Measurements from ENCODE around the gene APAF1. TPM values are rescaled to one million over a fixed set of nuclear protein-coding genes. Genes with fewer than 3 reads are reported as not detected.
A peak's percentile ranks its signal among the peaks of the same experiment; 100 is the strongest.

Gene APAF1
- total and polyA plus RNA-seq, 9 of the 15 experiments (the other 6 are each of a cell fraction or from before 2014, with no cell fraction given): 5.1 to 15.7 (median 9.9) TPM

GRCh38 chr12:98771811-98772752 is 127.0 kb downstream of the APAF1 start:
- POLR2A ChIA-PET: interaction anchor here (0.7 to 1.1 kb wide), 2 partner anchors 18 to 204 kb away, joined by 3 read pairs; no protein-coding TSS in a partner anchor
- H3K9ac ChIP-seq (ENCODE audit: insufficient read depth in 1 of 2, low read depth in 2 of 2, low read length in 2 of 2): no peak overlapping the region
- 0 out of 5 replicates have a peak, but pooled peaks cover 0 to 2% of the 10 kb centered on the region in 2 experiments for H3K27me3 ChIP-seq (ENCODE audit: control insufficient read depth in 2 of 2, insufficient read depth in 2 of 2, low read length in 2 of 2)
- H4K20me1 ChIP-seq (replicated peaks; ENCODE audit: control insufficient read depth, insufficient read depth, low read length): no peaks in the 10 kb centered on the region
- H3K4me2 ChIP-seq (ENCODE audit: insufficient read depth, low read length): no peak overlapping the region
- DNase-seq (ENCODE audit: extremely low read depth in 1 of 4, low spot score in 3 of 4) (no peak), FAIRE-seq (no peak), ATAC-seq (peak; percentile 33; the same call in 2 of the 3 replicates)
- no TSS peak for BruUV-seq (replicated peaks)
- H3K36me3 ChIP-seq (ENCODE audit: control insufficient read depth, insufficient read depth, low read length): no peaks in the 10 kb centered on the region
- H3K9me3 ChIP-seq (replicated peaks; ENCODE audit: control insufficient read depth, insufficient read depth, low read depth, low read length): peaks cover 2% of the 10 kb centered on the region
- no peaks in the 10 kb centered on the region for H3K4me1 ChIP-seq (replicated peaks in 1 of 2; ENCODE audit: control insufficient read depth in 2 of 2, insufficient read depth in 2 of 2, low read length in 2 of 2)
- intact Hi-C loops (cut with micrococcal nuclease): no loop called here
- CTCF ChIA-PET (ENCODE audit: low intra/inter-chr PET ratio): no interaction called here
- H3K4me3 ChIP-seq: no peak overlapping the region
- H3K9me1 ChIP-seq (ENCODE audit: control insufficient read depth, insufficient read depth, low read length): no peaks in the 10 kb centered on the region
- no peak overlapping the region for H3K27ac ChIP-seq (ENCODE audit: extremely low read depth, low read depth, low read length)
- H3K79me2 ChIP-seq (ENCODE audit: control insufficient read depth, insufficient read depth, low read length): no peaks in the 10 kb centered on the region
- WGBS (ENCODE audit: insufficient coverage, low coverage, missing lambda C conversion rate): 34% methylated on average over 8 of the region's 8 CpGs
- H2AFZ ChIP-seq (ENCODE audit: low read depth, low read length): peak overlapping the region; percentile 30; the same call in 1 of the 2 replicates
- in situ Hi-C loops (cut with MboI): no loop called here
- TF ChIP-seq ZNF324 (CRISPR knock-in tag; IDR thresholded peaks at IDR 0.05) (no peak), SPI1 (IDR thresholded peaks at IDR 0.05; ENCODE audit: borderline replicate concordance, low read depth, low read length) (no peak), JUN (IDR thresholded peaks at IDR 0.05; ENCODE audit: borderline replicate concordance, low read depth, low read length) (0 out of 2 replicates have a peak, but pooled peaks have one; percentile 18), JUN (CRISPR knock-in tag; IDR thresholded peaks at IDR 0.05; ENCODE audit: borderline replicate concordance) (no peak), CEBPG (CRISPR knock-in tag; IDR thresholded peaks at IDR 0.05) (peak; percentile 38; the same call in 1 of the 2 replicates), CEBPG (tag; conservative IDR thresholded peaks at IDR 0.05 in 1 of 2, IDR thresholded peaks at IDR 0.05 in 1 of 2) (no peak; a peak in 1 of 4 replicates), FOSL1 (tag; conservative IDR thresholded peaks at IDR 0.05) (peak; percentile 60), ZNF431 (CRISPR knock-in tag; IDR thresholded peaks at IDR 0.05) (peak; percentile 66), RERE (CRISPR knock-in tag; IDR thresholded peaks at IDR 0.05; ENCODE audit: borderline replicate concordance) (no peak), ZNF280B (CRISPR knock-in tag; IDR thresholded peaks at IDR 0.05) (no peak), KLF13 (tag; IDR thresholded peaks at IDR 0.05; ENCODE audit: borderline replicate concordance, low read depth) (no peak), ZNF444 (CRISPR knock-in tag; IDR thresholded peaks at IDR 0.05) (no peak), ZNF696 (CRISPR knock-in tag; conservative IDR thresholded peaks at IDR 0.05) (no peak), ZNF408 (CRISPR knock-in tag; IDR thresholded peaks at IDR 0.05; ENCODE audit: low read depth) (no peak)

Measured in K562 (cell line).